ENCODE data around the gene POLR1G.

GRCh38 chr19:45406226-45407090 lies at the start of gene POLR1G:
- TF ChIP-seq CTCF (IDR thresholded peaks at IDR 0.05) (peak in 1 of 3 donors; percentile 37), POLR2A (IDR thresholded peaks at IDR 0.05) (no peak)

Data from lower leg skin (tissue), 3 donors.